Measurements from ENCODE around the gene KRI1.

Gene KRI1

GRCh38 chr19:10523135-10523636 is 42.6 kb downstream of the KRI1 start:
- H3K27me3 ChIP-seq (ENCODE audit: control insufficient read depth in 1 of 2, insufficient read depth in 2 of 2, low read length in 2 of 2): peaks cover 17 to 18% of the 10 kb centered on the region in 2 donors
- no peaks in the 10 kb centered on the region for H3K4me1 ChIP-seq (ENCODE audit: insufficient read depth, low read length)

GRCh38 chr19:10521461-10522171 is 44.2 kb downstream of the KRI1 start:
- H3K4me3 ChIP-seq (ENCODE audit: low read depth in 1 of 2, low read length in 2 of 2): no peak overlapping the region
- no peaks in the 10 kb centered on the region for H3K9me3 ChIP-seq (ENCODE audit: low read length)
- H3K4me1 ChIP-seq (ENCODE audit: insufficient read depth, low read length): no peaks in the 10 kb centered on the region
- H3K27me3 ChIP-seq (ENCODE audit: control insufficient read depth in 1 of 2, insufficient read depth in 2 of 2, low read length in 2 of 2): peaks cover 21 to 34% of the 10 kb centered on the region in 2 donors
- no peak overlapping the region for H3K9ac ChIP-seq (ENCODE audit: low read length)
- no peaks in the 10 kb centered on the region for H3K36me3 ChIP-seq (ENCODE audit: insufficient read depth, low read length)
- H3K27ac ChIP-seq (ENCODE audit: low read depth, low read length): no peak overlapping the region

More at GRCh38 chr19:10523135-10523636, 42.6 kb downstream of the KRI1 start:
- Histone ChIP-seq H3K9ac (ENCODE audit: low read length) (no peak overlapping the region), H3K36me3 (ENCODE audit: insufficient read depth, low read length) (no peaks in the 10 kb centered on the region), H3K4me3 (ENCODE audit: low read depth in 1 of 2, low read length in 2 of 2) (no peak overlapping the region), H3K27ac (ENCODE audit: low read depth, low read length) (no peak overlapping the region), H3K9me3 (ENCODE audit: low read length) (no peaks in the 10 kb centered on the region)

GRCh38 chr19:10520652-10521318 is 45.0 kb downstream of the KRI1 start:
- Histone ChIP-seq H3K9ac (ENCODE audit: low read length) (no peak overlapping the region), H3K27me3 (ENCODE audit: control insufficient read depth in 1 of 2, insufficient read depth in 2 of 2, low read length in 2 of 2) (peaks cover 24 to 42% of the 10 kb centered on the region in 2 donors), H3K4me3 (ENCODE audit: low read depth in 1 of 2, low read length in 2 of 2) (no peak overlapping the region), H3K9me3 (ENCODE audit: low read length) (no peaks in the 10 kb centered on the region), H3K27ac (ENCODE audit: low read depth, low read length) (no peak overlapping the region), H3K4me1 (ENCODE audit: insufficient read depth, low read length) (no peaks in the 10 kb centered on the region), H3K36me3 (ENCODE audit: insufficient read depth, low read length) (no peaks in the 10 kb centered on the region)

- H3K4me1 ChIP-seq (ENCODE audit: insufficient read depth, low read length): no peaks in the 10 kb centered on the region
- no peaks in the 10 kb centered on the region for H3K36me3 ChIP-seq (ENCODE audit: insufficient read depth, low read length)
- no peaks in the 10 kb centered on the region for H3K9me3 ChIP-seq (ENCODE audit: low read length)
- no peak overlapping the region for H3K4me3 ChIP-seq (ENCODE audit: low read depth in 1 of 2, low read length in 2 of 2)
- H3K27ac ChIP-seq (ENCODE audit: low read depth, low read length): no peak overlapping the region
- no peak overlapping the region for H3K9ac ChIP-seq (ENCODE audit: low read length)
- peaks cover 36 to 55% of the 10 kb centered on the region in 2 donors for H3K27me3 ChIP-seq (ENCODE audit: control insufficient read depth in 1 of 2, insufficient read depth in 2 of 2, low read length in 2 of 2)
These were observed 46.4 kb downstream of the KRI1 start for GRCh38 chr19:10519421-10519820.

- H3K36me3 ChIP-seq (ENCODE audit: insufficient read depth, low read length): no peaks in the 10 kb centered on the region
- no peaks in the 10 kb centered on the region for H3K9me3 ChIP-seq (ENCODE audit: low read length)
- no peak overlapping the region for H3K4me3 ChIP-seq (ENCODE audit: low read depth in 1 of 2, low read length in 2 of 2)
- H3K27ac ChIP-seq (ENCODE audit: low read depth, low read length): no peak overlapping the region
- H3K4me1 ChIP-seq (ENCODE audit: insufficient read depth, low read length): no peaks in the 10 kb centered on the region
- H3K27me3 ChIP-seq (ENCODE audit: control insufficient read depth in 1 of 2, insufficient read depth in 2 of 2, low read length in 2 of 2): peaks cover 36 to 62% of the 10 kb centered on the region in 2 donors
- no peak overlapping the region for H3K9ac ChIP-seq (ENCODE audit: low read length)
These were observed 47.1 kb downstream of the KRI1 start for GRCh38 chr19:10518444-10519361.

GRCh38 chr19:10517760-10518443 is 47.9 kb downstream of the KRI1 start:
- H3K27me3 ChIP-seq (ENCODE audit: control insufficient read depth in 1 of 2, insufficient read depth in 2 of 2, low read length in 2 of 2): peaks cover 42 to 70% of the 10 kb centered on the region in 2 donors
- H3K4me3 ChIP-seq (ENCODE audit: low read depth in 1 of 2, low read length in 2 of 2): no peak overlapping the region
- H3K4me1 ChIP-seq (ENCODE audit: insufficient read depth, low read length): no peaks in the 10 kb centered on the region
- no peaks in the 10 kb centered on the region for H3K36me3 ChIP-seq (ENCODE audit: insufficient read depth, low read length)
- H3K9ac ChIP-seq (ENCODE audit: low read length): no peak overlapping the region
- H3K9me3 ChIP-seq (ENCODE audit: low read length): no peaks in the 10 kb centered on the region
- H3K27ac ChIP-seq (ENCODE audit: low read depth, low read length): no peak overlapping the region

- Histone ChIP-seq H3K4me3 (ENCODE audit: low read depth in 1 of 2, low read length in 2 of 2) (no peak within 1 kb of the TSS), H3K27ac (ENCODE audit: low read depth, low read length) (no peak within 1 kb of the TSS), H3K9ac (ENCODE audit: low read length) (no peak within 1 kb of the TSS), H3K9me3 (ENCODE audit: low read length) (no peaks in the 10 kb centered on the region), H3K4me1 (ENCODE audit: insufficient read depth, low read length) (no peaks in the 10 kb centered on the region), H3K27me3 (ENCODE audit: control insufficient read depth in 1 of 2, insufficient read depth in 2 of 2, low read length in 2 of 2) (peaks cover 44 to 75% of the 10 kb centered on the region in 2 donors), H3K36me3 (ENCODE audit: insufficient read depth, low read length) (no peaks in the 10 kb centered on the region)
These were observed 48.5 kb downstream of the KRI1 start, which contains the start of gene S1PR5 for GRCh38 chr19:10517361-10517759. Gene S1PR5 (minus strand): TSS chr19:10517447. CDS start chr19:10515011, 2,436 bp downstream.

GRCh38 chr19:10516671-10517286 is 49.0 kb downstream of the KRI1 start:
- Histone ChIP-seq H3K27me3 (ENCODE audit: control insufficient read depth in 1 of 2, insufficient read depth in 2 of 2, low read length in 2 of 2) (peaks cover 44 to 79% of the 10 kb centered on the region in 2 donors), H3K4me3 (ENCODE audit: low read depth in 1 of 2, low read length in 2 of 2) (no peak overlapping the region), H3K9ac (ENCODE audit: low read length) (no peak overlapping the region), H3K27ac (ENCODE audit: low read depth, low read length) (no peak overlapping the region), H3K9me3 (ENCODE audit: low read length) (no peaks in the 10 kb centered on the region), H3K4me1 (ENCODE audit: insufficient read depth, low read length) (no peaks in the 10 kb centered on the region), H3K36me3 (ENCODE audit: insufficient read depth, low read length) (no peaks in the 10 kb centered on the region)

GRCh38 chr19:10516064-10516385 is 49.8 kb downstream of the KRI1 start:
- Histone ChIP-seq H3K36me3 (ENCODE audit: insufficient read depth, low read length) (no peaks in the 10 kb centered on the region), H3K27ac (ENCODE audit: low read depth, low read length) (no peak overlapping the region), H3K4me3 (ENCODE audit: low read depth in 1 of 2, low read length in 2 of 2) (no peak overlapping the region), H3K27me3 (ENCODE audit: control insufficient read depth in 1 of 2, insufficient read depth in 2 of 2, low read length in 2 of 2) (peaks cover 44 to 81% of the 10 kb centered on the region in 2 donors), H3K9ac (ENCODE audit: low read length) (no peak overlapping the region), H3K4me1 (ENCODE audit: insufficient read depth, low read length) (no peaks in the 10 kb centered on the region), H3K9me3 (ENCODE audit: low read length) (no peaks in the 10 kb centered on the region)

- Histone ChIP-seq H3K36me3 (ENCODE audit: insufficient read depth, low read length) (no peaks in the 10 kb centered on the region), H3K9ac (ENCODE audit: low read length) (no peak overlapping the region), H3K27me3 (ENCODE audit: control insufficient read depth in 1 of 2, insufficient read depth in 2 of 2, low read length in 2 of 2) (peaks cover 46 to 87% of the 10 kb centered on the region in 2 donors), H3K4me1 (ENCODE audit: insufficient read depth, low read length) (no peaks in the 10 kb centered on the region), H3K27ac (ENCODE audit: low read depth, low read length) (no peak overlapping the region), H3K9me3 (ENCODE audit: low read length) (no peaks in the 10 kb centered on the region), H3K4me3 (ENCODE audit: low read depth in 1 of 2, low read length in 2 of 2) (no peak overlapping the region)
These were observed 51.3 kb downstream of the KRI1 start for GRCh38 chr19:10514211-10515145.
